ENCODE measurements around the gene RFX6. TPM values are rescaled to one million over a fixed set of nuclear protein-coding genes. Genes with fewer than 3 reads are reported as not detected.

RFX6 gene
- total and polyA plus RNA-seq, 4 donors = not detected

DNA sequence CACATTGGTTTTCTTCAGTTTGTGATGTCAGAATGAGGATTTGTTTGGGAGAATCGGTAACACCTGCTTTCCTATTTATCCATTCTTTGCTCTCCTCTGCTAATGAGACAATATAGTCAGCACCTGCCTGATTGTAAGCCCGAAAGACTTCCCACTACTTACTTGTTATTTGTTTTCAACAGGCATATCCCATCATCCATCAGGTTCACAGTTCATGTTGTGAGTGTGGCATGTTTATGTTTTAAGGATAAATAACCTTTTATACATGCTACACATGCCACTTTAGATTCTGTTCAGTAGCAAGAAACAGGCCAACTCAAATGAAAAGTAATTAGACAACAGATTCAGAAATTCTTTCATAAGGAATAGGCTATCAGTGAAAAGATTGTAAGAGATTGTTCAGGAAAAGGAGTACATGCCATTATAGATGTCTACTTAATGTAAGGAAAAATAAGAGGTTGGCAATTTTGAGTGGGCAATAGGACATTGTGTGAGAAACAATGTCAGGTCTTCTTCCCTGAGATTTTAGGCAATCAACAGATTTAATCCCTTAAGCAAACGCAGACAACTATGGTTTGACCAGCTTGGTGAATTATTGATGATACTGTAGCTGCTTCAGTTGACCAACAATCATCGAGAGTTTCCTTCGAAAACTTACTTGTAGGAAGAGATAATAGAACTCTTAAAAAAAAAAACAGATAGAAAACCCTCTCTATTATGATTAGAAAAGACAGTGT, 40.3 kb upstream of the RFX6 start:
- H3K36me3 ChIP-seq (ENCODE audit: control insufficient read depth in 4 of 4, insufficient read depth in 3 of 4, low read depth in 1 of 4, low read length in 3 of 4) = no peaks in the 10 kb centered on the region
- H3K9ac ChIP-seq (ENCODE audit: low read depth in 1 of 2, low read length in 2 of 2) = no peak overlapping the region
- no peak overlapping the region for H3K27ac ChIP-seq (ENCODE audit: low read depth in 1 of 2, low read length in 2 of 2)
- H3K9me3 ChIP-seq (ENCODE audit: control insufficient read depth in 4 of 4, low read length in 3 of 4) = no peaks in the 10 kb centered on the region
- no peak for TF ChIP-seq YY1 (IDR thresholded peaks at IDR 0.05)
- TF ChIP-seq, protein P1, sequence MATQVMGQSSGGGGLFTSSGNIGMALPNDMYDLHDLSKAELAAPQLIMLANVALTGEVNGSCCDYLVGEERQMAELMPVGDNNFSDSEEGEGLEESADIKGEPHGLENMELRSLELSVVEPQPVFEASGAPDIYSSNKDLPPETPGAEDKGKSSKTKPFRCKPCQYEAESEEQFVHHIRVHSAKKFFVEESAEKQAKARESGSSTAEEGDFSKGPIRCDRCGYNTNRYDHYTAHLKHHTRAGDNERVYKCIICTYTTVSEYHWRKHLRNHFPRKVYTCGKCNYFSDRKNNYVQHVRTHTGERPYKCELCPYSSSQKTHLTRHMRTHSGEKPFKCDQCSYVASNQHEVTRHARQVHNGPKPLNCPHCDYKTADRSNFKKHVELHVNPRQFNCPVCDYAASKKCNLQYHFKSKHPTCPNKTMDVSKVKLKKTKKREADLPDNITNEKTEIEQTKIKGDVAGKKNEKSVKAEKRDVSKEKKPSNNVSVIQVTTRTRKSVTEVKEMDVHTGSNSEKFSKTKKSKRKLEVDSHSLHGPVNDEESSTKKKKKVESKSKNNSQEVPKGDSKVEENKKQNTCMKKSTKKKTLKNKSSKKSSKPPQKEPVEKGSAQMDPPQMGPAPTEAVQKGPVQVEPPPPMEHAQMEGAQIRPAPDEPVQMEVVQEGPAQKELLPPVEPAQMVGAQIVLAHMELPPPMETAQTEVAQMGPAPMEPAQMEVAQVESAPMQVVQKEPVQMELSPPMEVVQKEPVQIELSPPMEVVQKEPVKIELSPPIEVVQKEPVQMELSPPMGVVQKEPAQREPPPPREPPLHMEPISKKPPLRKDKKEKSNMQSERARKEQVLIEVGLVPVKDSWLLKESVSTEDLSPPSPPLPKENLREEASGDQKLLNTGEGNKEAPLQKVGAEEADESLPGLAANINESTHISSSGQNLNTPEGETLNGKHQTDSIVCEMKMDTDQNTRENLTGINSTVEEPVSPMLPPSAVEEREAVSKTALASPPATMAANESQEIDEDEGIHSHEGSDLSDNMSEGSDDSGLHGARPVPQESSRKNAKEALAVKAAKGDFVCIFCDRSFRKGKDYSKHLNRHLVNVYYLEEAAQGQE (IDR thresholded peaks at IDR 0.05) = no peak
- TF ChIP-seq, protein P2, sequence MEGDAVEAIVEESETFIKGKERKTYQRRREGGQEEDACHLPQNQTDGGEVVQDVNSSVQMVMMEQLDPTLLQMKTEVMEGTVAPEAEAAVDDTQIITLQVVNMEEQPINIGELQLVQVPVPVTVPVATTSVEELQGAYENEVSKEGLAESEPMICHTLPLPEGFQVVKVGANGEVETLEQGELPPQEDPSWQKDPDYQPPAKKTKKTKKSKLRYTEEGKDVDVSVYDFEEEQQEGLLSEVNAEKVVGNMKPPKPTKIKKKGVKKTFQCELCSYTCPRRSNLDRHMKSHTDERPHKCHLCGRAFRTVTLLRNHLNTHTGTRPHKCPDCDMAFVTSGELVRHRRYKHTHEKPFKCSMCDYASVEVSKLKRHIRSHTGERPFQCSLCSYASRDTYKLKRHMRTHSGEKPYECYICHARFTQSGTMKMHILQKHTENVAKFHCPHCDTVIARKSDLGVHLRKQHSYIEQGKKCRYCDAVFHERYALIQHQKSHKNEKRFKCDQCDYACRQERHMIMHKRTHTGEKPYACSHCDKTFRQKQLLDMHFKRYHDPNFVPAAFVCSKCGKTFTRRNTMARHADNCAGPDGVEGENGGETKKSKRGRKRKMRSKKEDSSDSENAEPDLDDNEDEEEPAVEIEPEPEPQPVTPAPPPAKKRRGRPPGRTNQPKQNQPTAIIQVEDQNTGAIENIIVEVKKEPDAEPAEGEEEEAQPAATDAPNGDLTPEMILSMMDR (IDR thresholded peaks at IDR 0.05; ENCODE audit: low read depth, low read length, missing input control) = no peak
- TF ChIP-seq, protein P3, sequence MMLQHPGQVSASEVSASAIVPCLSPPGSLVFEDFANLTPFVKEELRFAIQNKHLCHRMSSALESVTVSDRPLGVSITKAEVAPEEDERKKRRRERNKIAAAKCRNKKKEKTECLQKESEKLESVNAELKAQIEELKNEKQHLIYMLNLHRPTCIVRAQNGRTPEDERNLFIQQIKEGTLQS (IDR thresholded peaks at IDR 0.05) = no peak
- no peak for TF ChIP-seq RAD21 (IDR thresholded peaks at IDR 0.05)
- no peak for TF ChIP-seq TAF1 (conservative IDR thresholded peaks at IDR 0.05)
- TF ChIP-seq, protein P4, sequence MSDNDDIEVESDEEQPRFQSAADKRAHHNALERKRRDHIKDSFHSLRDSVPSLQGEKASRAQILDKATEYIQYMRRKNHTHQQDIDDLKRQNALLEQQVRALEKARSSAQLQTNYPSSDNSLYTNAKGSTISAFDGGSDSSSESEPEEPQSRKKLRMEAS (IDR thresholded peaks at IDR 0.05) = no peak
- TF ChIP-seq GABPA (IDR thresholded peaks at IDR 0.05 in 1 of 2, conservative IDR thresholded peaks at IDR 0.05 in 1 of 2) = no peak
- no peak for TF ChIP-seq FOXA1 (IDR thresholded peaks at IDR 0.05)
- no peak for TF ChIP-seq SP1 (IDR thresholded peaks at IDR 0.05)
- TF ChIP-seq NR2F2 (IDR thresholded peaks at IDR 0.05) = no peak
- TF ChIP-seq EGR1 (IDR thresholded peaks at IDR 0.05; ENCODE audit: low read depth in 2 of 2) = no peak
- H3K4me3 ChIP-seq (ENCODE audit: low read depth in 1 of 3, low read length in 3 of 3) = no peak overlapping the region
- no peaks in the 10 kb centered on the region for H3K27me3 ChIP-seq (ENCODE audit: control insufficient read depth in 4 of 4, insufficient read depth in 4 of 4, low read length in 3 of 4)
- no peak for DNase-seq (ENCODE audit: low spot score)
- H3K4me1 ChIP-seq (ENCODE audit: control insufficient read depth in 4 of 4, insufficient read depth in 4 of 4, low read length in 3 of 4) = no peaks in the 10 kb centered on the region
- 80% methylated on average over 5 of the region's 5 CpGs for whole genome bisulfite sequencing

DNA sequence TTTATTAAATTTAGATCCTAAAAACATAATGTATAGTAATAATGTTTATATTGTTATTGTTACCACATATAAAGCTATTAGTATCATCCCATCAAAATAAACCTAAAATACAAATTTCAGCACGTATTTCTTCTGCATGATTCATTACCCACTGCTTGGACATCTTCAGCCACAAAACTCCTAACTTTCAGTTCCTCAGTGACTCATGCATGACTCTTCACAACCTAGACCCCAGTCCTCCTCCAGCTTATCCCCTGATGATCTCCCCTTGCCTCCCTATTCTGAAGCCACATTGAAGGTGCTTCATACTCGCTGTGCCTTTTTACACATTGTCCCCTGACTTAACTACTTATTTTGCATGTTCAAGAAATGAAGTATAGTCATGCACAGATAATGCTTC, 37.0 kb upstream of the RFX6 start:
- DNase-seq (ENCODE audit: low spot score) = no peak
- Histone ChIP-seq H3K27ac (ENCODE audit: low read depth in 1 of 2, low read length in 2 of 2) (no peak overlapping the region), H3K4me3 (ENCODE audit: low read depth in 1 of 3, low read length in 3 of 3) (no peak overlapping the region), H3K9me3 (ENCODE audit: control insufficient read depth in 4 of 4, low read length in 3 of 4) (no peaks in the 10 kb centered on the region), H3K27me3 (ENCODE audit: control insufficient read depth in 4 of 4, insufficient read depth in 4 of 4, low read length in 3 of 4) (peaks cover 0 to 2% (median 0%) of the 10 kb centered on the region in 4 donors), H3K9ac (ENCODE audit: low read depth in 1 of 2, low read length in 2 of 2) (no peak overlapping the region), H3K4me1 (ENCODE audit: control insufficient read depth in 4 of 4, insufficient read depth in 4 of 4, low read length in 3 of 4) (no peaks in the 10 kb centered on the region), H3K36me3 (ENCODE audit: control insufficient read depth in 4 of 4, insufficient read depth in 3 of 4, low read depth in 1 of 4, low read length in 3 of 4) (no peaks in the 10 kb centered on the region)
- 61% methylated on average over 2 of the region's 2 CpGs for WGBS
- TF ChIP-seq JUND (IDR thresholded peaks at IDR 0.05) (no peak), RAD21 (IDR thresholded peaks at IDR 0.05) (no peak), FOXA2 (IDR thresholded peaks at IDR 0.05) (no peak), GABPA (IDR thresholded peaks at IDR 0.05 in 1 of 2, conservative IDR thresholded peaks at IDR 0.05 in 1 of 2) (no peak), NR2F2 (IDR thresholded peaks at IDR 0.05) (no peak), YY1 (IDR thresholded peaks at IDR 0.05) (no peak)
- TF ChIP-seq, protein P5, sequence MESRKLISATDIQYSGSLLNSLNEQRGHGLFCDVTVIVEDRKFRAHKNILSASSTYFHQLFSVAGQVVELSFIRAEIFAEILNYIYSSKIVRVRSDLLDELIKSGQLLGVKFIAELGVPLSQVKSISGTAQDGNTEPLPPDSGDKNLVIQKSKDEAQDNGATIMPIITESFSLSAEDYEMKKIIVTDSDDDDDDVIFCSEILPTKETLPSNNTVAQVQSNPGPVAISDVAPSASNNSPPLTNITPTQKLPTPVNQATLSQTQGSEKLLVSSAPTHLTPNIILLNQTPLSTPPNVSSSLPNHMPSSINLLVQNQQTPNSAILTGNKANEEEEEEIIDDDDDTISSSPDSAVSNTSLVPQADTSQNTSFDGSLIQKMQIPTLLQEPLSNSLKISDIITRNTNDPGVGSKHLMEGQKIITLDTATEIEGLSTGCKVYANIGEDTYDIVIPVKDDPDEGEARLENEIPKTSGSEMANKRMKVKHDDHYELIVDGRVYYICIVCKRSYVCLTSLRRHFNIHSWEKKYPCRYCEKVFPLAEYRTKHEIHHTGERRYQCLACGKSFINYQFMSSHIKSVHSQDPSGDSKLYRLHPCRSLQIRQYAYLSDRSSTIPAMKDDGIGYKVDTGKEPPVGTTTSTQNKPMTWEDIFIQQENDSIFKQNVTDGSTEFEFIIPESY (IDR thresholded peaks at IDR 0.05) = no peak
